ENCODE results near the gene TMEM14B.
A peak's percentile ranks its signal among the peaks of the same experiment; 100 is the strongest.

TMEM14B gene

DNA sequence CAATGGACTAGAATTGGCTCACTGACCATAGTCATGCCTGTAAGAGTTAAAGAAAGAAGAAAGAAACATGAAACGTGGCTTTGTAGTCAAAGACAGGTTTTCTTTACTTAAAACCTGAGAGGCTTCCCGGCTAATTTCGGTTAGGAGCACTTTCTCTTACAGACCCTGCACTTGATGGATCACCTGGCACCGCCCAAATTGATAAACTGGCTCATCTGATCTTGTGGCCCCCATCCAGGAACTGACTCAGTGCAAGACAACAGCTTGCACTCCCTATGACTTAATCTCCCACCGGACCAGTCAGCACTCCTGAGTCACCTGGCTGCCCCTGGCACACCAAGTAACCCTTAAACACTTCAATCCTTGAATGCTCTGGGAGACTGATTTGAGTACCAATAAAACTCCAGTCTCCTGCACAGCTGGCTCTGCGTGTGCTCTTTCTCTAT, 12.3 kb downstream of the TMEM14B start:
- TF ChIP-seq, protein P1, sequence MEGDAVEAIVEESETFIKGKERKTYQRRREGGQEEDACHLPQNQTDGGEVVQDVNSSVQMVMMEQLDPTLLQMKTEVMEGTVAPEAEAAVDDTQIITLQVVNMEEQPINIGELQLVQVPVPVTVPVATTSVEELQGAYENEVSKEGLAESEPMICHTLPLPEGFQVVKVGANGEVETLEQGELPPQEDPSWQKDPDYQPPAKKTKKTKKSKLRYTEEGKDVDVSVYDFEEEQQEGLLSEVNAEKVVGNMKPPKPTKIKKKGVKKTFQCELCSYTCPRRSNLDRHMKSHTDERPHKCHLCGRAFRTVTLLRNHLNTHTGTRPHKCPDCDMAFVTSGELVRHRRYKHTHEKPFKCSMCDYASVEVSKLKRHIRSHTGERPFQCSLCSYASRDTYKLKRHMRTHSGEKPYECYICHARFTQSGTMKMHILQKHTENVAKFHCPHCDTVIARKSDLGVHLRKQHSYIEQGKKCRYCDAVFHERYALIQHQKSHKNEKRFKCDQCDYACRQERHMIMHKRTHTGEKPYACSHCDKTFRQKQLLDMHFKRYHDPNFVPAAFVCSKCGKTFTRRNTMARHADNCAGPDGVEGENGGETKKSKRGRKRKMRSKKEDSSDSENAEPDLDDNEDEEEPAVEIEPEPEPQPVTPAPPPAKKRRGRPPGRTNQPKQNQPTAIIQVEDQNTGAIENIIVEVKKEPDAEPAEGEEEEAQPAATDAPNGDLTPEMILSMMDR (IDR thresholded peaks at IDR 0.05; ENCODE audit: low read depth, low read length, missing control alignments): no peak
- no peak overlapping the region for H3K4me3 ChIP-seq (ENCODE audit: low read depth, low read length)
- in situ Hi-C loops (cut with HindIII; ENCODE audit: low sequenced_read_pairs): no loop called here
- DNase-seq (ENCODE audit: low read depth): peak; percentile 26

DNA sequence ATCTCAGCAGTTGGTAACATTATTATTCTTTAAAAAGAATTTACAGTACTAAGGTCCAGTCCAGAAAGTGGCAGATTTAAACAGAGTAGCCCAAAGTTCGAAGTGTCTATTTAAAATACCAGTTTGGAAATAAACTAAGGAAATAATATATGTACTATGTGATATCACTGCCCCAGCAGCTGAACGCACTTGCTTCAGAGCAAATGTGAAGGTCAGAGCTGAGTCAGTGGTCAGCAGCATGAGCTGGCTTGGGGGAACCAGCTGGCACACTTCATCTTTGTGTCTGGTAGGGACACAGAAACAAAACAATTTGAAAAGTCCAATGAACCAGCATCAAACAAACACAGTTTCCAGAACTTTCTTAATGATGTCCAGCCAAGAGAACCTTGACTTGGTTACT, 15.4 kb downstream of the TMEM14B start:
- in situ Hi-C loops (cut with HindIII; ENCODE audit: low sequenced_read_pairs): no loop called here
- DNase-seq (ENCODE audit: low read depth): no peak
- TF ChIP-seq, protein P1 (IDR thresholded peaks at IDR 0.05; ENCODE audit: low read depth, low read length, missing control alignments): no peak
- H3K4me3 ChIP-seq (ENCODE audit: low read depth, low read length): no peak overlapping the region

DNA sequence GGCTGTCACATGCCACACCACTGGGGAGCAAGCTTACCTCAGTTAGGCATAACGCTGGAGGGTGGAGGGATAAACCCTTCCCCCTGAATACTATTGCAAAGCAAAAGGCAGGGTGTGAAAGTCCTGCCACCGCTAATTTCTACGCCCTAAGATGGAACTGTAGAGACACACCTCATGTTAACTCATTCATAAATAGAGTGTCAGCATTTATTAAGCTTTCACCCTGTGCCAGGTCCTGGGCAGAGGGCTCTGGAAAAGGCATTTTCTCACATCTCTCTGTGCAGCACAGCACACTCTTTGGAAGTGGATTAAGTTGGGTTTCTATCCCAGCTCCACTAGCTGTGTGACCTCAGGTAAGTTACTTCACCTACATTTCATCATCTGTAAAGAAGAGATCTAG, 21.8 kb downstream of the TMEM14B start:
- TF ChIP-seq, protein P1 (IDR thresholded peaks at IDR 0.05; ENCODE audit: low read depth, low read length, missing control alignments): no peak
- no peak for DNase-seq (ENCODE audit: low read depth)
- in situ Hi-C loops (cut with HindIII; ENCODE audit: low sequenced_read_pairs): no loop called here
- H3K4me3 ChIP-seq (ENCODE audit: low read depth, low read length): no peak overlapping the region

DNA sequence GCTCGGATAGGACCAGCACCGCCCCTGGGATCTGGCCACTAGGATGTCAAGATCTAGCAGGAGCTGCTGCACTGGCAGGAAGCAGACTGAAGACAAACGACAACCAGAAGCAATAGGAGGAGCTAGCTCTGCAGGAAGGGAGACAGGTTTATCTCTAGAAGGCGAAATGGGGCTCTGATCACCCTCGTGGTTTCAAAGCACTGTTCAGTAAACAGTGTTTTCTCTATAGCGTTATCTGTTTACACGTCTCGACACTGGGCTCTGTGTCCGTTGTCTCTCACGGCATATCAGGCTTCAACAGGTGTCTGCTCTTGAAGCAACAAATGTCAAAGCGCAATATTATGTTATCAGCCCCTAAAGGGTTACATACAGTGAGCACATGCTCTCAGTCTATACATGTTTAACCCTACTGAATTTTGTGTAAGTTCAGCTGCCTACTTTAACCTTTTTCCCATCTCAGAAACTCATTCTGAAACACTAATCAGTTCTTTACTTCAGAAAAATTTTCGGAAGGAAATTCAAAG, 23.8 kb downstream of the TMEM14B start:
- H3K4me3 ChIP-seq (ENCODE audit: low read depth, low read length): no peak overlapping the region
- in situ Hi-C loops (cut with HindIII; ENCODE audit: low sequenced_read_pairs): no loop called here
- TF ChIP-seq, protein P1 (IDR thresholded peaks at IDR 0.05; ENCODE audit: low read depth, low read length, missing control alignments): no peak
- no peak for DNase-seq (ENCODE audit: low read depth)

DNA sequence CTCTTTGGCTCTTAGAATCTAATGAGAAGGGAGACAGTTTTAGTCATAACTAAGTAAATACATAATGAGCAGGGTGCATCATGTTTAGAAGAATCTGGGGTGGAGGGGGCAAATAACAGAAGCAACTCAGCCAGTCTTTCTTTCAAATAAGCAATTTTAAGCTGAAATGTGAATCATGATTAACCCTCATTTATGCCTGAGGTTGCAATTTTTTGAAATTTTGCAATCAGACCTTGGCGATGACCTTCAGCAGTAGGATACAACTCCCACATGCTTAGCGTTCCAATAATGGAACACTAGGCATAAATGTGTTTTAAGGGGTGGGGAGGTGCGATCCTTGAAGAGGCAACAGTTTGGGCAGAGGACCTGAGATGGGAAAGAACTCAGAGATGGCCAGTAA, 30.6 kb downstream of the TMEM14B start:
- TF ChIP-seq, protein P1 (IDR thresholded peaks at IDR 0.05; ENCODE audit: low read depth, low read length, missing control alignments): no peak
- H3K4me3 ChIP-seq (ENCODE audit: low read depth, low read length): no peak overlapping the region
- no peak for DNase-seq (ENCODE audit: low read depth)
- in situ Hi-C loops (cut with HindIII; ENCODE audit: low sequenced_read_pairs): no loop called here

DNA sequence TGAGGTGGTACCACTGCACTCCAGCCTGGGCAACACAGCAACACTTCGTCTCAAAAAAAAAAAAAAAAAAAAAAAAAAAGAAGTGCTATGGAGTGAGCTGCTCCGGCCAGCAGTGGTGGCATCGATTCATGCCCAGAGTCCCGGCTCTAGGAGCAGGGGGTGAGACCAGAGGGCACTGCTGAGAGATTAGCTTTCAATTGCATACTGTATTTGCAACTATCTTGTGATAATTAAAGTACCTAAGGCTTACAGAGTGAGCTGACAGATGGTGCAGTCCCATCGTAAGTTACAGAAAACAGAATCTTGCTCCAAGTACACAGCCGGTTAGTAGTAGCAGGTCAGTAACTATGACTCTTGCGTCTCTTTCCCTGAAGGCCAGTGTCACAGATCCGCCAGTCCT, 31.5 kb downstream of the TMEM14B start:
- TF ChIP-seq, protein P1 (IDR thresholded peaks at IDR 0.05; ENCODE audit: low read depth, low read length, missing control alignments): no peak
- H3K4me3 ChIP-seq (ENCODE audit: low read depth, low read length): no peak overlapping the region
- no peak for DNase-seq (ENCODE audit: low read depth)
- in situ Hi-C loops (cut with HindIII; ENCODE audit: low sequenced_read_pairs): no loop called here

Data from astrocyte of the cerebellum (primary cell).